DMS79 treated with DMSO at 0.1 percent for 48 hours (cell line): ENCODE data around the gene NR4A1.

ENCODE experiments used
- DNase-seq: peaks from one replicate; lab custom pipeline; 2025; lab: John Stamatoyannopoulos, UW

The NR4A1 gene

GRCh38 chr12:52050758-52051541 lies at the start of gene NR4A1:
Gene NR4A1 (plus strand): TSS chr12:52051442. CDS start chr12:52054329, 2,887 bp downstream.
- DNase-seq = peak; percentile 34

- DNase-seq = no peak
Observed at GRCh38 chr12:52003016-52003550, 48.2 kb upstream of the NR4A1 start.

DNA sequence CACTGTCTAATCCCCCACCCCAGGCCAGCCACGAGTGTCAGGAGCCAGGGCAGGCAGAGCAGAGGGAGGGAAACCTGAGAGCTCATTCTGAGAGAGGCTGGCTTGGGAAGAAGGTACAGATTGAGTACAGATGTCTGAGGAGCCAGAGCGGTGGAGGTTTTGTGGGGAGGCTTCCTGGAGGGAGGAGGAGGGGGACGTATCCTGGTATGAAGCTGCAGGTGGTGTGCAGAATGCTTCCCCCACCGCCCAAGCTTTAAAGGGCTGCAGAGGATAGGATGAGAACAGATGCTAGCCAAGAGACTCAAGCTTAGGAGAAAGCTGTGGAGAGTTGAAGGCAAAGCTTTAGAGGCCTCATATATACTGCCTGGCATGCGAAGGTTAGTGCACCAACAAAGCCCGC lies 47.7 kb upstream of the NR4A1 start:
- no peak for DNase-seq

DNA sequence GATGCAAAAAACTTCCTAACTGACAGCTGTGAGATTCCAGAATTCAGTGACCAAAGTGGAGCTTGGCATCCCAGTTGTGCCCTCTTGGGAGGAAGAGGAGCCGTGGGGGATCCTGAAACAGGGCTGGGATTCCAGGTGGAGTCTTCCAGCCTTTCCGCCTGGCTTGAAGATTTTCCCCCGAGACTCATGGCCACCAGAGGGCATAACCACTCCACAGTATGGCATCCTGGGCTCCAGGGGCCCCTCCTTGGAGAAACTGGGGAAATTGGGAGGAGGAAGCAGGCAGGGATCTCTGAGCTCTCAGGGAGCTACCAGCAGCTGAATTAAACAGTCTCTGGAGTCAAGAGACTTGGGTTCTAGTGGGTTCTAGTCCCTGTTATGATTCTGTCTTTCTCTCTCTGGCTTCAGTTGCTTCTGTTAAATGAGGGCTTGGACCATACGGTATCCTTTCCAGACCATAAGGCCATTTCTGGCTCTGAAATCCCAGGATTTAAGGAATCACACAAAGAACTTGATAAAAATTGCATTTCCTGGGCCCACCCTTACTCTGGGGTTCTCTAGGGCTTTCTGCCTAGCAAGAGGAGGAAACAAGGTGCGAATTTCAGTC lies 47.1 kb upstream of the NR4A1 start:
- DNase-seq = no peak

DNA sequence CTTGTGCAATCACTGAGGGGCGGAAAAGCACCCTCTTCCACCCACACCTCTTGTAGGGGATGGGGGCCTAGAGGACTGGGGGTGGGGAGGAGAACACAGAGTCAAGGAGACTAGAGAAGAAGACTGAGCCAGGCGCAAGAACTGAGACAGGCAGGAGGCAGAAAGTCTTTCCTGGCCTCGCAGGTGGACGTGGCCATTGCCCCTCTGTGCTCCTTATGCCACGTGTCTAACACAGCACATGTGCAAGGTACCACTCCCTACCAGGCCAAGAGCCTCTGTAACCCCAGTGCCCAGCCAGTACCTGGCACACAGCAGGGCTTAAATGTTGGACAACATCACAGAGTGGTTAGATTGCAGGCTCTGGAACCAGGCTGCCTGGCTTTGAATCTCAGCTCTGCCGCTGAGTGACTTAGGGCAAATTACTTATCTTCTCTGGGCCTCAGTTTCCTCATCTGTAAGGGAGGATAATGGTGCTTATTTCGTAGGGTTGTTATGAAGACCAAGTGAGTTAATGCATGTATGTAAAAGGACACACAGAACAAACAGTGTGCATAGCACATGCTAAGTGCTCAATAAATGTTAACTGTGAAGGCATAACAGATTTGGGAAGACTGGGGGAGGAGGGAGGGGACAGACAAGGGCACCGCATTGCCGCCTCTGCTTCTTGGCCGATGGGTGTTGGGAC lies 45.9 kb upstream of the NR4A1 start:
- DNase-seq = no peak

DNA sequence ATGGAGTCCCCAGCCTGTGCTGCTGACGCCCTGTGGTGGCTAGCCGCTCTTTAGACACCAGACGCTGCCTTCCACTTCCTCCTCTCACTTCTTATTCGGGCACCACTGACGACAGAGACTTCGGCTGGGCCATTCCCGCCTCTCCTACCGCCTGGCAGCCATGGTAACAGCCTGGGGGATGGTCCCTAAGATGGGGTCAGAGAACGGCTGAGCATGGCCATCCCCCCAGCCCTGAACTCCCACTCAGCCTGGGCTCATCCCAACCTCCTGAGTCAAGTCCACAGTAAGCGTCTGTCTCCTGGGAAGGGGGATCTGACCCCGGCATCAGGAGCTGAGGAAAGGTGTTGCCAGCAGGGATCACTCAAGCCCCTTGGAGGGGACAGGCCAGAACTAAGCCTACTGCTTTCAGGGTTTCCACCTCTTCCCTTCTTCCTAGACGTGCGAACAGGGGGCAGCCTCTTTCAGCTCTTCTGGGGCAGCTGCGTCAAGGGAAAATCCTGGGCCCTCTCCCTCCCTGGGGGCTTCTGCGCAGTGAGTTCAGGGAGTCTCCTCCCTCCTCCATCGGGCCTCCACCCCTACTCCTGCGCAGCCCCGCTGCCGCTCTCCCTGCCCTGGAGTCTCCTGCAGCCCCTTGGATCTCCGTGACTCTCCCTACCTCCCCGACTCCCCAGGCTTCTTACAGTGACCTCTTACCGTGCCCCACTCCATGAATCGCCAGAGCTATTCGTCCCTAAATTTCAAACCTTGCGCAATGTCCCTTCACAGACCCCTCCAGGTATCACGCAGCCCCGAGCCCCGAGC lies 45.1 kb upstream of the NR4A1 start:
- no peak for DNase-seq

GRCh38 chr12:52006726-52007157 lies 44.5 kb upstream of the NR4A1 start, which contains the start of gene TAMALIN:
Gene TAMALIN (plus strand): TSS chr12:52006946. CDS start chr12:52007020, 74 bp downstream.
- DNase-seq = no peak

GRCh38 chr12:52007158-52007921 lies 43.9 kb upstream of the NR4A1 start:
- DNase-seq = no peak

GRCh38 chr12:52007982-52008510 lies 43.2 kb upstream of the NR4A1 start:
- DNase-seq = no peak

DNA sequence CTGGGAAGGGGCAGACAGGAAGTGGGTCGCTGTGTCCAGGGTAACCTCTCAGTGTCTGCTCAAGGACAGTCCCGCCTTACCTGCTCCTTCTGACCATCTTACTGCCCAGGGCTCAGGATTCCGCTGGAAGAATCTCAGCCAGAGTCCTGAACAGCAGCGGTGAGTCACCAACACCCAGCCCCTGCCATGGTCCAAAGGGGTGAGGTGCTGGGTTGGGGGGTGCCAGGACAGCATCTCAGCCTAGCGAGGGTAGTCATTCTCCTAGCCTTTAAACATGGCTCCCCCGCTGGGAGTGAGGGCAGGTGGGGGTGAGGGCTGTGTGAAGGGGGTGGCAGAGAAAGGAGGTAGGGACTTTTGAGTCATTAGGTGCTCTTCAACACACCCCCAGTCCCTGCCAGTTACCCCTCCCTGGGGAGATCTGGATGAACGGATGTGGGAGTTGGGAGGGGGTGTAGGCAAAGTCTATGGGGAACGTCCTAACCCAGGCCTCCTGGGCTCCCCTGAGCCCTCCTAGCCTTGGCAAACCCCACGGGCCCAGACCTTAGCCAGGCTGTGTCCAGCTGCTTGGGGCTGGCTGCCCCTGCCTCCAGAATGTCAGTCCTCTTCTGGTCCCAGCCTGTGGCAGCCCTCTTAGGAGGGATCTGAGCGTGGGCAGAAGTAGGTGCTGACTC lies 42.0 kb upstream of the NR4A1 start:
- DNase-seq = no peak

DNA sequence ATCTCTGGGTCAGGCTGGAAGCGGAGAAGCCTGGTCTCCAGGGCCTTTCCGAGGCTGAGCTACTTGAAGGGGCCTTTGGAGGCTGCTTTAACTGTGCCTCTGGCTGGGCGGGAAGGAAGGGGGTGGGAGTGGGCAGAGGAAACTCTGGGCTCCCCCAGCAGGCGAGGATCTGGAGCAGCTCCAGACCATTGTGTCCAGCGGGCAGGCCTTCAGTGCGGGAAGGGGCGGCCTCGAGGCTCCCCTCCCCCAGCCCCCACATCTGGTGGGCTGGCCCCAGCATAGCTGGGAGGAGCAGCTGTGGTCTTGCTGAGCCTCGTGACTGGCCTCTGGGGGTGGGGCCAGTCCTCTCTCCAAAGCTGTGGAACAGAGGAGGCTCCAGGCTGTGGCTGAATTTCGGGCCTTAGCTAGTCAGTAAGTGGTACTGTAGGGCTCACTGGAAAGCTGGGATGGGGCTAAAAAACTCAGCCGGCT lies 41.1 kb upstream of the NR4A1 start:
- no peak for DNase-seq

DNA sequence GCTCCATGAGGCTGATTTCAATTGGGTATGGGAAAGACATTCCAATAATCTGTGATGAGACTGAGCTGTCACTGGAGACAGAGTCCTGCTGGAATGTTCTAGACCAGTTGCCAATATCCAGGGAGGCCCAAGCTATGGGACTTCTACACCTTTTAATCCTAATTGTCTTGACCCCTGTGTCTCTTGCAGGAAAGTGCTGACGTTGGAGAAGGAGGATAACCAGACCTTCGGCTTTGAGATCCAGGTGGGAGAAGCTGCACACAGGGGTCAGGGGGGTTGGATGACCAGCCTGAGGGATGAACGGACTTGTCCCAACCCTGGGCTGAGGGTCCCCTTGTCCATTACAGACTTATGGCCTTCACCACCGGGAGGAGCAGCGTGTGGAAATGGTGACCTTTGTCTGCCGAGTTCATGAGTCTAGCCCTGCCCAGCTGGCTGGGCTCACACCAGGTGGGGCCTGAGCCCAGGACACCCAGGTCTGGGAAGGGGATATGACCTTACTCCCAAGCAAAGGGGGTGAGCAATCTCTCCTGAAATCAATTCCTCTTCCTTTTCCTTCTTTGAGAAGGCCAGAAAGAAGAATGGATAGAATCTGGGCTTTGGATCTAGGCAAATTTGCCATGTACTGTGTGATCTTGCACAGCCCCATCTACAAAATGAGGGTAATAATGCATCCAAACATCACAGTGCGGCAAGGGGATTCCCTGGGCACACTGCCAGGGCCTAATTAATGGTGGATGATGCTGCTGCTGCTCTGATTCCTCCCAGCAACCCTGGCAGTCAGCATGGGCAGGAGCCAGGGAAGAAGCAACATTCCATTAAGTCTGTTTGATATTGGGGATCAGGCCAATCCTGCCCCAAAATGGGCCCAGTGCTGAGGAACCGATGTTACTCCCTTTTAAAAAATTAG lies 40.3 kb upstream of the NR4A1 start:
- DNase-seq = no peak

GRCh38 chr12:52011602-52012214 lies 39.5 kb upstream of the NR4A1 start:
- DNase-seq = no peak

DNA sequence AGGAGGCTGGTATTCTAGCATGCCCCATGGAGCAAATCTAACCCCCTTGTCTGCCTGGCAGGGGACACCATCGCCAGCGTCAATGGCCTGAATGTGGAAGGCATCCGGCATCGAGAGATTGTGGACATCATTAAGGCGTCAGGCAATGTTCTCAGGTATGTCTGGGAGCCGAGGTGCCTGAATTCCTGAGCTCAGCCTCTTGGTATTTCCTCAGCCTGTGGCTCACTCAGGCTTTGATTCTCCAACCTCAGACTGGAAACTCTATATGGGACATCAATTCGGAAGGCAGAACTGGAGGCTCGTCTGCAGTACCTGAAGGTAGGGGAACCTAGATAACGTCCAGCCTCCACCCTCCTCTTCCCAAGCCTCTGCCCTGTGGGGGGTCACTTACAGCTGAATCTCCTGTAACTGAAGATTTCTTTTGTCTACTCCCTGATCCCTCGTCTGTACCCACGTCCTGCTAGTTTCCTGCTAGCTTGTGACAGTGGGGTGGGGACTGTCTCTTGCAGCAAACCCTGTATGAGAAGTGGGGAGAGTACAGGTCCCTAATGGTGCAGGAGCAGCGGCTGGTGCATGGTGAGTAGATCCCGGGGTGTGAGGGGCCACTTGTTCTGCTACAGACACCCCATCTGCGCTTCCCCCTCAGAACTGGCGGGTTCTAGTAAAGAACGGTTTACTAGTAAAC lies 37.5 kb upstream of the NR4A1 start:
- no peak for DNase-seq

- DNase-seq = no peak
Observed at GRCh38 chr12:52014567-52015530, 36.4 kb upstream of the NR4A1 start.

GRCh38 chr12:52015532-52016041 lies 35.7 kb upstream of the NR4A1 start:
- no peak for DNase-seq
